ENCODE results near the gene SERBP1. TPM values are rescaled to one million over a fixed set of nuclear protein-coding genes. Genes with fewer than 3 reads are reported as not detected.
A peak's percentile ranks its signal among the peaks of the same experiment; 100 is the strongest.
"Not testable (repeated sequence)": the region's sequence is repeated elsewhere in the genome, so short reads cannot be mapped to it uniquely, and the experiment has no call there.

SERBP1 gene
- total RNA-seq, 2 donors from 2014 or later, result 129 to 131 TPM

DNA sequence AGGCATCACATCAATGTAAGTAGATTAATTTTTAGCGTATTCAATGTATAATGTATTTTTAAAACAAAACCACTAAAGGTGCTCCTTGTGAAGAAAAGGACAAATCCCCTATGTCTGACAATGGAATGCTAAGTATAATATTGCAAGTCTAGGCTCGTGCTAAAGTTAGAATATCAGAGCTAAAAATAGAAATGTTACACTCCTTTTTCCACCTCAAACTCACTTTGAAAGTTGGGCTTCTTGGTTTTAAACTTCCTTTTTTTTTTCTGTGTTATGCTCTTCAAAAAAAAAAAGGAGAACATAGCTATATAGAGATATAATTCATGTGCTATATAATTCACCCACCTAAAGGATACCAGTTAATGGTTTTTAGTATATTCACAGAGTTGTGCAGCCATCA is 3.6 kb upstream of the SERBP1 start:
- Mint-ChIP-seq H3K27ac (no peak overlapping the region), H3K36me3 (ENCODE audit: low read depth) (peaks cover 10% of the 10 kb centered on the region), H3K4me1 (peaks cover 20% of the 10 kb centered on the region), H3K27me3 (no peaks in the 10 kb centered on the region), H3K4me3 (no peak overlapping the region)
- DNase-seq (no peak), ATAC-seq (no peak)
- H3K9me3 ChIP-seq (ENCODE audit: control insufficient read depth, low read length, poor library complexity, severe bottlenecking), result no peaks in the 10 kb centered on the region

- no peaks in the 10 kb centered on the region for H3K27me3 Mint-ChIP-seq
- DNase-seq (no peak), ATAC-seq (no peak)
- H3K4me3 Mint-ChIP-seq, result no peak overlapping the region
- no peaks in the 10 kb centered on the region for H3K9me3 ChIP-seq (ENCODE audit: control insufficient read depth, low read length, poor library complexity, severe bottlenecking)
- peaks cover 11% of the 10 kb centered on the region for H3K36me3 Mint-ChIP-seq (ENCODE audit: low read depth)
- H3K27ac Mint-ChIP-seq, result peak overlapping the region; percentile 100
- H3K4me1 Mint-ChIP-seq, result peaks cover 26% of the 10 kb centered on the region
These were observed 2.5 kb upstream of the SERBP1 start for GRCh38 chr1:67432745-67433144.

DNA sequence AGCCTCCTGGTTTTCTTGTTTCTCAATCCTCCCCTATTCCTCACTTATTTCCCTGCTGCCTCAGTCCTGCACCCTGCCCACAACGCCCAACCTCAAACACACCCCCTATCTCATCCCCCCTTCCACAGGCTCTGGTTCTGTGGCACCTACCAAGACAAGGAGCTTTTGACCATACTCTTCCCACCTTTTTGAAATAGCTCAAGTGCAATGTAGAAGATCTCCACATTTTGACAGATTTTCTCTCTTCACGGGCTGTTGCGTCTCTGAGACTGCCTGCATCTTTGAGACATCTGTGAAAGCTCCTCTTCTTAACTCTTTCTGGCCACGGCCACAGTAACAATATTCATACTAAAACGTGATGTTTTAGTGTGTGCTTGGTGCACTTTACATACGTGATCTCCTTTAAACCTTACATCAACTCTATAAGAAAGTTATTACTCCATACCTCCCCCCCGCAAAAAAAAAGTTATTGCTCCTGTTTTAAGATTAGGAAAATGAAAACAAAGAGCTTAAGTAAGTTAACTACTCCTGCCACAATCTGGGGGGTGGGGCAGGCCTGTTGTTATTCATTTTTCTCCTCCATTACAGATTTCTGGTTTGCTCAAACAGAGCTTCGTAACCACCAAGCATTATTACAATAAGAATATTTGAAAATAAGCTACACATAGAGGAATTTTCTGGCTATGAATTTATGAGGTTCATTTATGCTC is 1.8 kb upstream of the SERBP1 start:
- peak overlapping the region; percentile 78 for H3K4me3 Mint-ChIP-seq
- no peaks in the 10 kb centered on the region for H3K9me3 ChIP-seq (ENCODE audit: control insufficient read depth, low read length, poor library complexity, severe bottlenecking)
- DNase-seq, result no peak
- H3K27me3 Mint-ChIP-seq, result no peaks in the 10 kb centered on the region
- H3K27ac Mint-ChIP-seq, result peak overlapping the region; percentile 100
- no peak for ATAC-seq
- H3K36me3 Mint-ChIP-seq (ENCODE audit: low read depth), result peaks cover 11% of the 10 kb centered on the region
- peaks cover 31% of the 10 kb centered on the region for H3K4me1 Mint-ChIP-seq

DNA sequence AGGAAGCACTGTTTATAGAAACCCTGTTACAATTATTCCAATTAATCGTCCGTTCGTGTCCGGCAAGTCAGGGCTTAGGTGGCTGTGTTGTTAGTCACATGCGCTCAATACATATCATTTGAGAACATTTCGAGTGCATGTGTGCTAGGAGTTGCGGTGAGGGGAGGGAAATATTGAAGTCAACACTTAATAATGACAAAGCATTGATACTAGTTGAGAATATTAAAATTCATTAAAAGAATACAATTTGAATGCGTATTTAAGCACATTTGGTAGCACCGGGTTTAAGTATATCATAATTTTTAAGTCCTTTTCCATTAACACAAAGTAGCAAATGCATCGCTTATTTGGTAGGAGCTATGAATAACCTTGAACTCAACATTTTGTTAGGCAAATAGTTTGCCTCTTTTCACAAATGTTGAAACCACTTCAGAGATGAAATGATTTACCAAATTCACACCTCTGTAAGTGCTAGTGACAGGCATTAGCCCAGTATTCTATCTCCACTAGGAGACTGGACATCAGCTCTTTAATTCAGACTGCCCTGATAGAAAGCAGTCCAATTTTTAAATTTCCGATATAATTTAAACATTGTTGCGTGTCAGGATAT is 1.1 kb upstream of the SERBP1 start:
- ATAC-seq (no peak), DNase-seq (no peak)
- Mint-ChIP-seq H3K27me3 (no peaks in the 10 kb centered on the region), H3K36me3 (ENCODE audit: low read depth) (peaks cover 11% of the 10 kb centered on the region), H3K27ac (peak overlapping the region; percentile 100), H3K4me1 (peaks cover 33% of the 10 kb centered on the region), H3K4me3 (peak overlapping the region; percentile 100)
- H3K9me3 ChIP-seq (ENCODE audit: control insufficient read depth, low read length, poor library complexity, severe bottlenecking), result no peaks in the 10 kb centered on the region

DNA sequence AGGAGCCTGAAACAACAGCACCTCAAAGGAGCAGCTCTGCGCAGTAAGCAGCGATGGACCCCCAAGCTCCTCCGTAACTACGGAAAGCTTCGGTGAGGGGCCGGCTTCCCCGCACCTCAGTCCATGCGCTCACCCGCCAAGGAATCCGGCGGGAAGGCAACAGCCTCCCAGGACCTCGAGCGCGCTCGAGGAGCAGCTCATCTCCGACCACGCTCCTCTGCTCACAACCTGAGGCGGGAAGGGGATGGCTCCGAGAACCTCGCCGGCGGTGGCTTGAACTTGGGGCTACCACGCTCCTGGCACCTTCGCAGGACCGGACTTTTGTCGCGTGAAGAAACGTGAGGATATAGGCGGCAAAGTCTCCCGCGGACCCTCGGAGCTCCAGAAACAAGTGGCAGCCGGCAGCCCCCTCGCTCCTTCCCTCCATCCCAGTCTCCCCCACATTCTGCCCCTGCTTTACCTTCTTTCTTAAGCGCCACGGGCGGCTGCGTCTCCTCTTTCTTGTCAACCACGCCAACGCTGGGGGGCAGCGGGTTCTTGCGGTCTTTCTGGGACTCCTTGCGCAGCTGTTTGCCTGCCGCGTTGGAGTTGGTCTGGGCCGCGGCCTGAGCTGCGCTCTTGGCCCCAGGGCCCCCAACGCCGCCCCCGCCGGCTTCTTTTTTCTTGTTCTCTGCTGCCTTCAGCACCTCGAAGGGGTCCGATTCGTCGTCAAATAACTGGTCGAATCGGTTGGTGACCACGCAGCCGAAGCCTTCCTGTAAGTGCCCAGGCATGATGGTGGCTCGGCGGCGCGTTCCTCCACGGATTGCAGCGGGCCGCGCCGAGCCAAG is 459 bp downstream of the SERBP1 start:
- Mint-ChIP-seq H3K27ac (peak overlapping the region; percentile 100), H3K36me3 (ENCODE audit: low read depth) (peaks cover 16% of the 10 kb centered on the region), H3K4me1 (peaks cover 40% of the 10 kb centered on the region), H3K27me3 (no peaks in the 10 kb centered on the region), H3K4me3 (peak overlapping the region; percentile 100)
- no peaks in the 10 kb centered on the region for H3K9me3 ChIP-seq (ENCODE audit: control insufficient read depth, low read length, poor library complexity, severe bottlenecking)
- ATAC-seq (peak; percentile 7), DNase-seq (peak; percentile 8 to 21 (median 13))

- H3K27ac Mint-ChIP-seq, result peak overlapping the region; percentile 100
- no peaks in the 10 kb centered on the region for H3K27me3 Mint-ChIP-seq
- peaks cover 16% of the 10 kb centered on the region for H3K36me3 Mint-ChIP-seq (ENCODE audit: low read depth)
- no peaks in the 10 kb centered on the region for H3K9me3 ChIP-seq (ENCODE audit: control insufficient read depth, low read length, poor library complexity, severe bottlenecking)
- ATAC-seq (no peak), DNase-seq (no peak)
- H3K4me3 Mint-ChIP-seq, result peak overlapping the region; percentile 100
- H3K4me1 Mint-ChIP-seq, result peaks cover 43% of the 10 kb centered on the region
These were observed 1.1 kb downstream of the SERBP1 start for GRCh38 chr1:67429011-67429527.

DNA sequence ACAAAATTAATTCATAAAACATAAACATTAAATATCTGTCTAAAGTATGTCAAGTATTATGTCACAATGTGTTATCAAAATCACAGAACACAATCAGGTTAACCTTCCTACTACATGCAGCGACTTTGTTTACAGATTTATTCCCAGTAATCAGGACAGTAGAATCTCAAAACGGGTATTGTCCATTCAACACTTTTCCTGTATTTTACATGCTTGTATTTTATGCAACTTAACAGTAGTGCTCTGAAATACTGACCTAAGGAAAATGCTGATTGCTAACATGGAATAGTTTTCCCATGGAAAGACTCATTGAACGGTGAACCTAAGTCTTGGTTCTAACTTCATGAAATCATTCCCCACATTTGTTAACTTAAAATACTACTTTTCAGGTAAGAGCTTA is 2.3 kb downstream of the SERBP1 start:
- no peak for DNase-seq
- H3K4me3 Mint-ChIP-seq, result peak overlapping the region; percentile 100
- no peaks in the 10 kb centered on the region for H3K9me3 ChIP-seq (ENCODE audit: control insufficient read depth, low read length, poor library complexity, severe bottlenecking)
- no peaks in the 10 kb centered on the region for H3K27me3 Mint-ChIP-seq
- H3K36me3 Mint-ChIP-seq (ENCODE audit: low read depth), result peaks cover 16% of the 10 kb centered on the region
- ATAC-seq, result no peak
- peak overlapping the region; percentile 100 for H3K27ac Mint-ChIP-seq
- H3K4me1 Mint-ChIP-seq, result peaks cover 45% of the 10 kb centered on the region

DNA sequence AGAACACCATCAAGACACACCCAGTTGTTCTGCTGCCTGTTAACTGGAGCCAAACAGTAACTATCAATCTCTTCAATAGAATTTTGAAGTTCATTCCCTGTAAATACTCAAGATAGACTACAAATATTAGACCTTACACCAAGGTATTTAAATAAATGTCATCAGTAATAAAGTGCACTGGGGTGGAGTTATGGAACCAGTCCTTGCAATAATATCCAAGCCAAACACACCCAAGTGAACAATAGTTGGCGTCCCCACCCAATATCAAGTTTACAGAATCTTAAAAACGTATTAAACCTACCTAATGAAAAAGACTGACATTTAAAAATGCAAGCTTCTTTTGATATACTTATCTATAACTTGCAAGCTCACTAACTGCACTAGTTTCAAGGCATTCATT is 2.7 kb downstream of the SERBP1 start:
- peak overlapping the region; percentile 100 for H3K27ac Mint-ChIP-seq

GRCh38 chr1:67420835-67421492 is 9.2 kb downstream of the SERBP1 start:
- no peak for DNase-seq
- Mint-ChIP-seq H3K27ac (peak overlapping the region; percentile 14), H3K27me3 (no peaks in the 10 kb centered on the region), H3K4me3 (no peak overlapping the region), H3K4me1 (peaks cover 36% of the 10 kb centered on the region), H3K36me3 (ENCODE audit: low read depth) (peaks cover 8% of the 10 kb centered on the region)
- H3K9me3 ChIP-seq (ENCODE audit: control insufficient read depth, low read length, poor library complexity, severe bottlenecking), result no peaks in the 10 kb centered on the region
- ATAC-seq, result no peak

More for the DNA sequence above, 2.7 kb downstream of the SERBP1 start:
- ATAC-seq, result no peak
- Mint-ChIP-seq H3K4me1 (peaks cover 45% of the 10 kb centered on the region), H3K4me3 (peak overlapping the region; percentile 100), H3K36me3 (ENCODE audit: low read depth) (peaks cover 16% of the 10 kb centered on the region), H3K27me3 (no peaks in the 10 kb centered on the region)
- DNase-seq, result no peak
- H3K9me3 ChIP-seq (ENCODE audit: control insufficient read depth, low read length, poor library complexity, severe bottlenecking), result no peaks in the 10 kb centered on the region

DNA sequence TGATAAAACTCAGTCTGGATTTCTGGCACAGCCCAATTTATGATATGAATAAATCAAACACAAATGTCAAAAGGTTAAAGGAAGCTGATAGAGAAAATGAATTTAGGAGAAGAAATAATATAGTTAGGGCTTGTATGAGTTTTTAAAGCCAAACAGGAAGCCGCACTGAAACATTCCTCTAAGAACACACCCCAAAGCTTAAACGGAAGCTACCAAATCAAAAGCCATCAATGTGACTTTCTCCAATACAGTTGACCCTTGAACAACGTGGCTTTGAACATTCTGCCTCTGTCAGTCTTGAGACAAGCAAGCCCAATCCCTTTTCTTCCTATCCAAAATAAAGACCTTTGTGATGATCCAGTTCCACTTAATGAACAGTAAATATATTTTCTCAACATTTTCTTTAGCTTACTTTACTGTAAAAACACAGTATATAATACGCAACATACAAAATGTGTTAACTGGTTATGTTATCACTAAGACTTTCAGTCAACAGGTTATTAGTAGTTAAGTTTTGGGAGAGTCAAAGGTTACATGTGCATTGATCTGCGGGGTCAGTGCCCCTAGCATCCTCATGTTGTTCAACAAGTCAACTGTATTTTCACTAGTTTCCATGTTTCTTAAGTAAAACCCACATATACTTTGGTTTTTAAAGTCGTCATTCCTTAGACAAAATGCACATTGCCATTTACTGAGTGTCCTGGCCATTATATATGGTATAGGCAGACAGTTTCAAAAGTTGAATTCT is 11.2 kb downstream of the SERBP1 start:
- no peak for DNase-seq
- peaks cover 4% of the 10 kb centered on the region for H3K36me3 Mint-ChIP-seq (ENCODE audit: low read depth)
- H3K4me3 Mint-ChIP-seq, result no peak overlapping the region
- H3K27ac Mint-ChIP-seq, result peak overlapping the region; percentile 21
- H3K4me1 Mint-ChIP-seq, result peaks cover 35% of the 10 kb centered on the region
- ATAC-seq, result no peak
- H3K9me3 ChIP-seq (ENCODE audit: control insufficient read depth, low read length, poor library complexity, severe bottlenecking), result no peaks in the 10 kb centered on the region
- no peaks in the 10 kb centered on the region for H3K27me3 Mint-ChIP-seq

DNA sequence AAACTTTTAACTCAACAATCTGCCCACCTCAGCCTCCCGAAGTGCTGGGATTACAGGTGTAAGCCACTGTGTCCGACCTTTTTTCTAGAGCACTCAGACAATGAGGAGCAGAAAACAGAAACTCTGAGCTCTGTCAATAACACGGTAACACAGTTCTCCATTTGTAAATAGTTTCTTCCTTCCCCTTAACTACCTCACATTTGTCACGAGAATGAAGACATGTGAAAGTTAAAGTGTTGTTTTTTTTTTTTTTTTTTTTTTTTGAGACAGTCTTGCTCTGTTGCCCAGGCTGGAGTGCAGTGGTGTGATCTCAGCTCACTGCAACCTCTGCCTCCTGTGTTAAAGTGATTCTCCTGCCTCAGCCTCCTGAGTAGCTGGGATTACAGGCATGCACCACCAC is 12.5 kb downstream of the SERBP1 start:
- H3K36me3 Mint-ChIP-seq (ENCODE audit: low read depth); ATAC-seq; H3K27me3 Mint-ChIP-seq; H3K4me3 Mint-ChIP-seq; DNase-seq; H3K9me3 ChIP-seq (ENCODE audit: control insufficient read depth, low read length, poor library complexity, severe bottlenecking): not testable (repeated sequence)
- Mint-ChIP-seq H3K27ac (peak overlapping the region; percentile 14), H3K4me1 (peaks cover 33% of the 10 kb centered on the region)

DNA sequence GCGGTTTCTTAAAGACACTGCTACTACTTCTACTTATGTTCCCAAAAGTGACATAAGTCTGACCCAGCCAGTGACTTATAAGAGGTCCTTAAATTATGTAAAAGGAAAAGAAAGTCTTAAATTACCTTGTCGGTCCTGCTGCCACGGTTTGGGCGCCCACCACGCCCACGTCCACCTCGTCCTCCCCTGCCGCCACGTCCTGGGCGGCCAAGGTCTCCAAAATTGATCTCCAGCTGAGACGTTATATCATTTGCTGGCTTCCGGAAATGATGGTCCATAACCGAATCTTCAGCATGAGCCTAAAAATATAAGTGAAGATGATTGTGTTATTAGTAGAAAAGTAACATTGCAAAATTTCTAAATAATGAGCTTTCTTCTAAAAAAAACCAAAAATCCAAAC is 15.2 kb downstream of the SERBP1 start:
- Mint-ChIP-seq H3K4me1 (peaks cover 22% of the 10 kb centered on the region), H3K4me3 (no peak overlapping the region), H3K27ac (peak overlapping the region; percentile 67), H3K36me3 (ENCODE audit: low read depth) (peaks cover 2% of the 10 kb centered on the region), H3K27me3 (no peaks in the 10 kb centered on the region)
- DNase-seq, result no peak
- ATAC-seq, result no peak
- H3K9me3 ChIP-seq (ENCODE audit: control insufficient read depth, low read length, poor library complexity, severe bottlenecking), result no peaks in the 10 kb centered on the region
